ENCODE data around the gene PKNOX2.

DNA sequence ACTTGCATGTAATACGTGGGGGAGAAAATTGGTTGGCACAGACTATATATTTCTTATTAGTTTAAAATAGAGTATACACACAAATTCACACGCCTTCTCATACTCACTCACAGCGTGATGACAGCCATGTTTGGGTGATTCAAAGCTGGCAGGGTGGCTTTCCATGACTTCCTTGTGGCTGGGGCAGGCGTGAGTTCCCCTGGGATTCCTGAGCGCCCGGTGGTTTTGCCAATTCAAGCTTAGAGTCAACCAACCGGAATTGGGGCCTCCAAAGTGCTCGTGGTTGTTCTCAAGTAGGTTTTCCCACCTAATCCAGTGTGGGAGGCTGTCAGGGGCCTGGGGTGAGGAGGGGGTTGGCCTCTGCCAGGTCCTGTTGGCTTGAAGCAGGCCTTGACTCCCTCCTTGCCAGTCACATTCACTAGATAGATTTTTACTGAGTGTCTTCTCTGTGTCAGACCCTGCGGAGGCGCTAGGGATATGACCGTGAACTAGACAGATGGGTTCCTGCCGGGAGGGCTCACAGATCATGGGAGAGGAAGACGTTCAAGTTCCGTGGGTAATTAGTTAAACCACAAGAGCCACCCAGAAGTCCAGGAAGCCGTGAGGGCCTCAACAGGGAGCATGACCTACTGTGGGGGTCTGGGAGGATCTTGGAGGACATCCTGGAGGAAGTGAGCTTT is 11.5 kb downstream of the PKNOX2 start:
- no peak for TF ChIP-seq POLR2A (IDR thresholded peaks at IDR 0.05; ENCODE audit: low read depth)
- no peak for TF ChIP-seq EP300 (IDR thresholded peaks at IDR 0.05)

Data from esophagus muscularis mucosa (tissue), 2 donors.